PC-3 (cell line): ENCODE data around the gene TMEM30B. TPM values are rescaled to one million over a fixed set of nuclear protein-coding genes. Genes with fewer than 3 reads are reported as not detected.

Experiments used
- ATAC-seq: fragments of 200-7000 bp; cut with Tn5 transposase; 2 replicates; pipeline ENCODE4 v1.9.1; 2020; ENCODE audit warnings: mild to moderate bottlenecking, moderate library complexity
- BruUV-seq: library from RNA; stranded (reverse); fragments of 400-500 nt; replicated peaks from 2 replicates; lab custom pipeline; 2021; lab: Mats Ljungman, UMichigan
- CTCF ChIA-PET: fragments of 300-600 bp; sonication (Branson Sonifier 250); formaldehyde crosslinking; loops from one replicate; lab custom pipeline; 2022; ENCODE audit warnings: antibody characterized with exemption; lab: Charles Lee
- POLR2A ChIA-PET: fragments of 300-600 bp; sonication (Branson Sonifier 250); formaldehyde crosslinking; loops from one replicate; lab custom pipeline; 2022; ENCODE audit warnings: antibody characterized with exemption; ENCODE audit not compliant: unreplicated experiment; lab: Charles Lee
- DNase-seq: peaks from one replicate; pipeline ENCODE4 v3.0.0-alpha.2; 2015
- H2AFZ ChIP-seq: fragments of 300-600 bp; sonication (generic); 2 replicates; pipeline ENCODE4 v1.6.0; 2016; ENCODE audit warnings: antibody characterized with exemption, low read length
- H3F3A ChIP-seq: fragments of 300-600 bp; sonication (generic); one replicate; pipeline ENCODE4 v1.6.0; 2017; ENCODE audit warnings: antibody characterized with exemption, low read length, control low read depth, mild to moderate bottlenecking; ENCODE audit not compliant: unreplicated experiment
- H3K27ac ChIP-seq: fragments of 300-600 bp; sonication (generic); 2 replicates; pipeline ENCODE4 v1.5.1; 2016; ENCODE audit warnings: mild to moderate bottlenecking, low read length
- H3K27me3 ChIP-seq: fragments of 300-600 bp; sonication (generic); 2 replicates; pipeline ENCODE4 v1.6.1; 2016; ENCODE audit warnings: low read length, mixed read lengths
- H3K36me3 ChIP-seq: fragments of 300-600 bp; sonication (generic); 2 replicates; pipeline ENCODE4 v1.6.1; 2016; ENCODE audit warnings: low read depth, mixed run types, low read length, mixed read lengths
- H3K4me1 ChIP-seq: fragments of 300-600 bp; sonication (generic); 2 replicates; pipeline ENCODE4 v1.5.1; 2016; ENCODE audit warnings: low read length; ENCODE audit not compliant: insufficient read depth
- H3K4me2 ChIP-seq: fragments of 300-600 bp; sonication (generic); 2 replicates; pipeline ENCODE4 v1.6.0; 2016; ENCODE audit warnings: low read length
- H3K4me3 ChIP-seq: fragments of 300-600 bp; sonication (generic); 2 replicates; pipeline ENCODE4 v1.5.1; 2016; ENCODE audit warnings: mild to moderate bottlenecking, low read length, mixed read lengths
- H3K79me2 ChIP-seq: fragments of 300-600 bp; sonication (generic); 2 replicates; pipeline ENCODE4 v1.6.1; 2017; ENCODE audit warnings: low read length, mixed read lengths
- H3K9ac ChIP-seq: fragments of 300-600 bp; sonication (generic); 2 replicates; pipeline ENCODE4 v1.6.0; 2016; ENCODE audit warnings: mild to moderate bottlenecking, low read length
- H3K9me2 ChIP-seq: fragments of 300-600 bp; sonication (generic); replicated peaks from 2 replicates; pipeline ENCODE4 v1.6.1; 2016; ENCODE audit warnings: mixed run types, low read length, mixed read lengths
- H3K9me3 ChIP-seq: fragments of 300-600 bp; sonication (generic); 2 replicates; pipeline ENCODE4 v1.6.1; 2016; ENCODE audit warnings: low read length, mixed read lengths
- H4K20me1 ChIP-seq: fragments of 300-600 bp; sonication (generic); 2 replicates; pipeline ENCODE4 v1.6.1; 2016; ENCODE audit warnings: low read length, mixed read lengths
- EZH2 ChIP-seq: fragments of 300-600 bp; sonication (generic); IDR thresholded peaks from one replicate; pipeline ENCODE4 v1.6.1; 2017; ENCODE audit warnings: antibody characterized with exemption, mild to moderate bottlenecking, low read length; ENCODE audit not compliant: unreplicated experiment
- EZH2phosphoT487 ChIP-seq: fragments of 300-600 bp; sonication (generic); IDR thresholded peaks from 2 replicates; pipeline ENCODE4 v1.6.1; 2018; ENCODE audit warnings: mild to moderate bottlenecking, antibody characterized with exemption, low read length, borderline replicate concordance
- intact Hi-C: fragments of 100-400 bp; cut with micrococcal nuclease; formaldehyde crosslinking; loops from 2 replicates; pipeline ENCODE4 v1.9.0; 2023
- total RNA-seq: library from RNA; depleted of rRNA; stranded (reverse); fragments of >200 nt; gene quantifications from 2 replicates; pipeline ENCODE4 v1.2.3, GENCODE V29; 2014
- TF ChIP-seq, protein P1 (sequence below): fragments of 300-600 bp; sonication (generic); conservative IDR thresholded peaks from 2 replicates; pipeline ENCODE4 v1.5.1; 2017; ENCODE audit warnings: antibody characterized with exemption, low read depth, mild to moderate bottlenecking, low read length

TMEM30B gene
- total RNA-seq, 1 experiment from 2014 or later: 70.6 TPM

DNA sequence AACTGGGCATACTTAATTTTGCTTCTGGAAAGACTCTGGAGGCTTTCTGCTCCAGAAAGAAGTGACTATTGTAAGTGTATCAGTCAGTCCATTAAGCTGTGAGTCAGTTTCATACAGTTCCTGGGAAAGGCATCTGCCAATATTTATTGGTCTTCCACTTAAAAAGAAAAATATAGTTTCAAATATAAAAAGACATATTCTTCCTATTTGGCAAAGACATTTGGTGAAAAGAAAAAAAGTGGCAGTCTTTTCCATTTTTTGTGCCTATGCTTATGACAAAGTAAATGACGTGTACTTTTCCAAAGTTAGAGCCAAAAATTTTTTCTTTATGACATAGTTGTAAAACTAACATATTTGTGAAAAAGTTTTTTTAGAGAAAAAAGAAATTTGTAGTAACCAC, 12.3 kb downstream of the TMEM30B start:
- no TSS peak for BruUV-seq
- Histone ChIP-seq H3K4me1 (peaks cover 13% of the 10 kb centered on the region), H3K36me3 (no peaks in the 10 kb centered on the region), H3K9ac (no peak overlapping the region), H3K27me3 (no peaks in the 10 kb centered on the region), H3K4me2 (no peak overlapping the region), H4K20me1 (no peaks in the 10 kb centered on the region), H2AFZ (no peak overlapping the region), H3F3A (no peaks in the 10 kb centered on the region), H3K79me2 (no peaks in the 10 kb centered on the region), H3K9me2 (no peaks in the 10 kb centered on the region), H3K4me3 (no peak overlapping the region), H3K9me3 (no peaks in the 10 kb centered on the region), H3K27ac (0 out of 2 replicates have a peak overlapping the region, but pooled peaks have one; percentile 4)
- TF ChIP-seq EZH2phosphoT487 (no peak), EZH2 (no peak)
- TF ChIP-seq, protein P1, sequence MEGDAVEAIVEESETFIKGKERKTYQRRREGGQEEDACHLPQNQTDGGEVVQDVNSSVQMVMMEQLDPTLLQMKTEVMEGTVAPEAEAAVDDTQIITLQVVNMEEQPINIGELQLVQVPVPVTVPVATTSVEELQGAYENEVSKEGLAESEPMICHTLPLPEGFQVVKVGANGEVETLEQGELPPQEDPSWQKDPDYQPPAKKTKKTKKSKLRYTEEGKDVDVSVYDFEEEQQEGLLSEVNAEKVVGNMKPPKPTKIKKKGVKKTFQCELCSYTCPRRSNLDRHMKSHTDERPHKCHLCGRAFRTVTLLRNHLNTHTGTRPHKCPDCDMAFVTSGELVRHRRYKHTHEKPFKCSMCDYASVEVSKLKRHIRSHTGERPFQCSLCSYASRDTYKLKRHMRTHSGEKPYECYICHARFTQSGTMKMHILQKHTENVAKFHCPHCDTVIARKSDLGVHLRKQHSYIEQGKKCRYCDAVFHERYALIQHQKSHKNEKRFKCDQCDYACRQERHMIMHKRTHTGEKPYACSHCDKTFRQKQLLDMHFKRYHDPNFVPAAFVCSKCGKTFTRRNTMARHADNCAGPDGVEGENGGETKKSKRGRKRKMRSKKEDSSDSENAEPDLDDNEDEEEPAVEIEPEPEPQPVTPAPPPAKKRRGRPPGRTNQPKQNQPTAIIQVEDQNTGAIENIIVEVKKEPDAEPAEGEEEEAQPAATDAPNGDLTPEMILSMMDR: no peak
- DNase-seq (peak; percentile 46), ATAC-seq (0 out of 2 replicates have a peak, but pooled peaks have one; percentile 6)
- POLR2A ChIA-PET: interaction anchor here (0.5 to 0.6 kb wide), 5 partner anchors 50 to 698 kb away, joined by 3 to 6 read pairs (median 4); no protein-coding TSS in a partner anchor
- intact Hi-C loops: loop anchor here (1.0 to 10.0 kb wide), 4 partner anchors 17 to 1014 kb away; partner anchors contain the start of gene PRKCH
- CTCF ChIA-PET: interaction anchor here (0.5 to 1.7 kb wide), 10 partner anchors 8 to 1310 kb away, joined by 3 to 25 read pairs (median 4); partner anchors contain the start of gene TMEM30B

DNA sequence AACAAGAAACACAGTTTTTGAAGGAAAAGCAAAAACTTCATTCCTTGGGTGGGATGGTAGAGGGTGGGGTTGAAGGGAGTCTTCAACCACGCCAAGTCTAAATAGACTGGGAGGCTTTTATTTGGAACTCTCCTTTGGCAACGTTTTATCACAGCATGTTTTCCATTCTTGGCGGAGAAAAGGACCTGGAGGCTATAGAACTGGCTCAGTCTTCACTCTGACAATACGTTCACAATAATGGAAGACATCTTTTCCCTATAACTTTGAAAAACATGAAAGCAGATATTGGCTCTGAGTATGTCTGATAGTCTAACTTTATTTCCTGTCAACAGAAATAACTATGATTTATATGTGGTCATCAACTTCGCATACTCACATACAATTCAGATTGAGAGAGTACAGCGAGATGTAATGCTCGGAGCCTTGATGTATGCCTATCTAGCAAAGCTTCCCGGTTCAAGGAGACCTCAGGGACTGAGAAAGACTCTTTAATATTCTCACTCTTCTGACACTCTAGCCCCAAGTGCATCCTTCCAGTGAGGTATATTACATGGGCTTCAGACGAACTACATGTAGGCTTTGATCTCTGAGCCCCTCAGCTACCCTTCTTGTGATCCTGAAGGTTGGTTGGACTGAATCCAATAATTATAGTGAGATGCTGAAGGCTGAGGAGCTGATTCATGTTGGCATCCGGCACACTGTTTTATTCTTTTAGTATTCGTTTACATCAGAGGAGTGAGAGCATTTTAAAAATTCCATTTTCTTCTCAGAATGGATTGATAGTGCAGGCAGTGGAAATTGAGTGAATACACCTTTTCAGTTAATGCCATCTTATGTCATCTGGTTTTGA, 14.0 kb downstream of the TMEM30B start:
- Histone ChIP-seq H3K4me2 (no peak overlapping the region), H3K79me2 (no peaks in the 10 kb centered on the region), H3K9me2 (no peaks in the 10 kb centered on the region), H3K4me1 (peaks cover 26% of the 10 kb centered on the region), H2AFZ (no peak overlapping the region), H3K27ac (no peak overlapping the region), H3K36me3 (no peaks in the 10 kb centered on the region), H3K4me3 (no peak overlapping the region), H3K27me3 (no peaks in the 10 kb centered on the region), H4K20me1 (no peaks in the 10 kb centered on the region), H3F3A (no peaks in the 10 kb centered on the region), H3K9ac (no peak overlapping the region), H3K9me3 (no peaks in the 10 kb centered on the region)
- POLR2A ChIA-PET: no interaction called here
- TF ChIP-seq, protein P1: no peak
- TF ChIP-seq EZH2phosphoT487 (no peak), EZH2 (no peak)
- no peak for ATAC-seq
- BruUV-seq: no TSS peak
- DNase-seq: peak; percentile 32
- intact Hi-C loops: loop anchor here (10.0 kb wide), 2 partner anchors 738 to 1012 kb away; no protein-coding TSS in a partner anchor
- CTCF ChIA-PET: interaction anchor here (0.5 to 0.9 kb wide), 2 partner anchors 10 to 19 kb away, joined by 3 read pairs; no protein-coding TSS in a partner anchor
